Measurements from ENCODE around the gene KLF13.

GRCh38 chr15:31372635-31373091 is 46.0 kb downstream of the KLF13 start:
- TF ChIP-seq POLR2A (IDR thresholded peaks at IDR 0.05) = no peak
- no peak for TF ChIP-seq CTCF (IDR thresholded peaks at IDR 0.05)
